Measurements from ENCODE around the gene KRTAP4-16. TPM values are rescaled to one million over a fixed set of nuclear protein-coding genes. Genes with fewer than 3 reads are reported as not detected.
"Not testable (repeated sequence)": the region's sequence is repeated elsewhere in the genome, so short reads cannot be mapped to it uniquely, and the experiment has no call there.

KRTAP4-16 gene
- total RNA-seq: not detected

- DNase-seq (ENCODE audit: low spot score in 2 of 2): no peak
- intact Hi-C loops (cut with DNase I; ENCODE audit: low total_unique reads): no loop called here
Observed at GRCh38 chr17:41101586-41102259, at the start of gene KRTAP4-16. Gene KRTAP4-16 (minus strand): TSS chr17:41102209. CDS start chr17:41102209, 0 bp downstream.

GRCh38 chr17:41151525-41151924 is 49.5 kb upstream of the KRTAP4-16 start:
- 57 to 63% methylated on average over 2 of the region's 2 CpGs for WGBS, 2 donors
- intact Hi-C loops (cut with DNase I; ENCODE audit: low total_unique reads): no loop called here
- H3K4me3 ChIP-seq (ENCODE audit: low read depth, poor library complexity, severe bottlenecking): no peak overlapping the region
- no peak for DNase-seq (ENCODE audit: low spot score in 2 of 2)
- TF ChIP-seq POLR2A (IDR thresholded peaks at IDR 0.05): no peak
- TF ChIP-seq CTCF (IDR thresholded peaks at IDR 0.05): no peak

More at GRCh38 chr17:41101586-41102259, at the start of gene KRTAP4-16:
- no peak within 1 kb of the TSS for H3K4me3 ChIP-seq (ENCODE audit: low read depth, poor library complexity, severe bottlenecking)
- 58 to 71% methylated on average over 9 of the region's 10 CpGs for WGBS, 2 donors
- TF ChIP-seq POLR2A (IDR thresholded peaks at IDR 0.05) (no peak), CTCF (IDR thresholded peaks at IDR 0.05) (no peak)

GRCh38 chr17:41150026-41150425 is 48.0 kb upstream of the KRTAP4-16 start:
- no peak overlapping the region for H3K4me3 ChIP-seq (ENCODE audit: low read depth, poor library complexity, severe bottlenecking)
- TF ChIP-seq CTCF (IDR thresholded peaks at IDR 0.05) (no peak), POLR2A (IDR thresholded peaks at IDR 0.05) (no peak)
- intact Hi-C loops (cut with DNase I; ENCODE audit: low total_unique reads): no loop called here
- DNase-seq (ENCODE audit: low spot score in 2 of 2): no peak
- WGBS, 2 donors: 86 to 87% methylated on average over 4 of the region's 4 CpGs

- TF ChIP-seq POLR2A (IDR thresholded peaks at IDR 0.05): no peak
- no peak for TF ChIP-seq CTCF (IDR thresholded peaks at IDR 0.05)
- intact Hi-C loops (cut with DNase I; ENCODE audit: low total_unique reads): no loop called here
- 44 to 50% methylated on average over 2 of the region's 2 CpGs for WGBS, 2 donors
- no peak within 1 kb of the TSS for H3K4me3 ChIP-seq (ENCODE audit: low read depth, poor library complexity, severe bottlenecking)
- no peak for DNase-seq (ENCODE audit: low spot score in 2 of 2)
Observed at GRCh38 chr17:41149652-41149985, 47.6 kb upstream of the KRTAP4-16 start, which contains the start of gene KRTAP4-5. Gene KRTAP4-5 (minus strand): TSS chr17:41149825. CDS start chr17:41149767, 58 bp downstream.

- DNase-seq (ENCODE audit: low spot score in 2 of 2); intact Hi-C loops (cut with DNase I; ENCODE audit: low total_unique reads); H3K4me3 ChIP-seq (ENCODE audit: low read depth, poor library complexity, severe bottlenecking): not testable (repeated sequence)
- 86 to 88% methylated on average over 10 of the region's 10 CpGs for whole genome bisulfite sequencing, 2 donors
Observed at GRCh38 chr17:41148971-41149651, 47.1 kb upstream of the KRTAP4-16 start.

GRCh38 chr17:41147531-41148204 is 45.7 kb upstream of the KRTAP4-16 start:
- intact Hi-C loops (cut with DNase I; ENCODE audit: low total_unique reads): no loop called here
- 66 to 93% methylated on average over 2 of the region's 2 CpGs for WGBS, 2 donors
- DNase-seq (ENCODE audit: low spot score in 2 of 2): no peak
- no peak overlapping the region for H3K4me3 ChIP-seq (ENCODE audit: low read depth, poor library complexity, severe bottlenecking)
- TF ChIP-seq POLR2A (IDR thresholded peaks at IDR 0.05): no peak
- TF ChIP-seq CTCF (IDR thresholded peaks at IDR 0.05): no peak

Measured in lower leg skin (tissue), 4 donors.